Upper lobe of left lung (tissue), 4 donors: ENCODE results near the gene ETAA1.

Experiments used
- EP300 ChIP-seq, 4 donors: sonication (generic); formaldehyde crosslinking; IDR thresholded peaks; one replicate each; pipeline ENCODE4 v1.5.1; 2017; ENCODE audit warnings: antibody characterized with exemption in 4 of 4, control low read depth in 2 of 4
- POLR2A ChIP-seq, 4 donors: fragments of 450-650 bp; IDR thresholded peaks; one replicate each; pipeline ENCODE4 v1.5.1; 2016 to 2017; ENCODE audit warnings: antibody characterized with exemption in 4 of 4, mild to moderate bottlenecking in 2 of 4
- POLR2AphosphoS5 ChIP-seq, 2 donors: sonication (generic); formaldehyde crosslinking; IDR thresholded peaks; one replicate each; pipeline ENCODE4 v1.5.1; 2017; ENCODE audit warnings: antibody characterized with exemption in 2 of 2
- TF ChIP-seq, protein P1 (sequence below), 6 experiments: fragments of 450-650 bp in 4 of 6; fragments of 200-600 bp in 2 of 6; sonication (generic) in 2 of 6; IDR thresholded peaks; one replicate each; pipeline ENCODE4 v1.5.1; 2016 to 2019; ENCODE audit warnings: antibody characterized with exemption in 6 of 6

DNA sequence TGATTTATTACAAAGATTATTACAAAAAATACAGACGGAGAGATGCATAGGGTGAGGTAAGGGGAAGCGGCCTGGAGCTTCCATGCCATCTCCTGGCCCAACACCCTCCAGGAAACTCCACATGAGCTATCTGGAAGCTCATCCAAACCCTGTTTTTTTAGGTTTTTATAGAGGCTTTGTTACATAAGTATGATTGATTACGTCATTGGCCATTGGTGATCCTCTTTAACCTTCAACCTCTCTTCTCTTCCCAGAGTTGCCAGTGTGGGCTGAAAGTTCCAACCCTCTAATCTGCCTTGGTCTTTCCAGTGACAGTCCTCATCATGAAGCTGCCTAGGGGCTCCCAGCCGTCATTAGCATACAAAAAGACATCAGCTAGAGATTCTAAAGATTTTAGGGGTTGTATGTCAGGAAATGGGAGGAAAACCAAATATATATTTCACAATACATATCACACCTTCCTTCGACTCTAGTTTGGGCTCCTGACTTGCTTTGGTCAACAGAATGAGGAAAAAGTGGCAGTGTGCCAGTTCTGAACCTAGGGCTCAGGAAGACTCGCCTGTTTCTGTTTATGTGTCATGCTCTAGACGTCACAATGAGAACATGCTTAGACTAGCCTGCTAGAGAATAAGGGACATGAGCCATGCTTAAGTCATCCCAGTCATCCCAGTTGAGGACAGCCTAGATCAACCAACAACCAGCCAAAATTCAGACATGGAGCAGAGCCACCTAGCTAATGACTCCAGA, 54.1 kb downstream of the ETAA1 start:
- TF ChIP-seq, protein P1, sequence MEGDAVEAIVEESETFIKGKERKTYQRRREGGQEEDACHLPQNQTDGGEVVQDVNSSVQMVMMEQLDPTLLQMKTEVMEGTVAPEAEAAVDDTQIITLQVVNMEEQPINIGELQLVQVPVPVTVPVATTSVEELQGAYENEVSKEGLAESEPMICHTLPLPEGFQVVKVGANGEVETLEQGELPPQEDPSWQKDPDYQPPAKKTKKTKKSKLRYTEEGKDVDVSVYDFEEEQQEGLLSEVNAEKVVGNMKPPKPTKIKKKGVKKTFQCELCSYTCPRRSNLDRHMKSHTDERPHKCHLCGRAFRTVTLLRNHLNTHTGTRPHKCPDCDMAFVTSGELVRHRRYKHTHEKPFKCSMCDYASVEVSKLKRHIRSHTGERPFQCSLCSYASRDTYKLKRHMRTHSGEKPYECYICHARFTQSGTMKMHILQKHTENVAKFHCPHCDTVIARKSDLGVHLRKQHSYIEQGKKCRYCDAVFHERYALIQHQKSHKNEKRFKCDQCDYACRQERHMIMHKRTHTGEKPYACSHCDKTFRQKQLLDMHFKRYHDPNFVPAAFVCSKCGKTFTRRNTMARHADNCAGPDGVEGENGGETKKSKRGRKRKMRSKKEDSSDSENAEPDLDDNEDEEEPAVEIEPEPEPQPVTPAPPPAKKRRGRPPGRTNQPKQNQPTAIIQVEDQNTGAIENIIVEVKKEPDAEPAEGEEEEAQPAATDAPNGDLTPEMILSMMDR (IDR thresholded peaks at IDR 0.05), result no peak
- TF ChIP-seq EP300 (IDR thresholded peaks at IDR 0.05) (no peak), POLR2AphosphoS5 (IDR thresholded peaks at IDR 0.05) (no peak), POLR2A (IDR thresholded peaks at IDR 0.05) (no peak)
